H1 (cell line): ENCODE data around the gene AREG. TPM values are rescaled to one million over a fixed set of nuclear protein-coding genes. Genes with fewer than 3 reads are reported as not detected.

Source experiments
- CTCF ChIA-PET: fragments of 300-600 bp; sonication (Branson Sonifier 250); formaldehyde crosslinking; loops from one replicate; lab custom pipeline; 2021; ENCODE audit not compliant: partially characterized antibody; lab: Charles Lee
- POLR2A ChIA-PET: fragments of 300-600 bp; sonication (Branson Sonifier 250); formaldehyde crosslinking; loops from one replicate; lab custom pipeline; 2021; ENCODE audit warnings: inconsistent platforms; ENCODE audit not compliant: partially characterized antibody; lab: Charles Lee
- DNase-seq, 2 experiments: peaks; one replicate each; pipeline versions ENCODE4 v3.0.0 to v3.0.0-alpha.2; 2010 to 2022; ENCODE audit warnings: low spot score in 2 of 2, low read depth in 1 of 2, mixed read lengths in 1 of 2
- FAIRE-seq: peaks from 2 replicates; lab custom pipeline; 2011; peaks lifted over from hg19 to GRCh38; lab: Jason Lieb, UNC
- H2AFZ ChIP-seq: 2 replicates; pipeline ENCODE4 v1.8.1; 2012; ENCODE audit warnings: low read length, inconsistent platforms
- H2AK5ac ChIP-seq: 2 replicates; pipeline ENCODE4 v1.6.1; 2013; ENCODE audit warnings: low read depth, low read length
- H2BK120ac ChIP-seq: replicated peaks from 2 replicates; pipeline ENCODE3; 2013; ENCODE audit warnings: low read depth, low read length, inconsistent platforms
- H2BK12ac ChIP-seq: 2 replicates; pipeline ENCODE4 v1.6.1; 2013; ENCODE audit warnings: low read depth, low read length
- H2BK15ac ChIP-seq: 2 replicates; pipeline ENCODE4 v1.6.1; 2013; ENCODE audit warnings: low read length
- H2BK20ac ChIP-seq: 2 replicates; pipeline ENCODE4 v1.6.1; 2013; ENCODE audit warnings: low read length
- H2BK5ac ChIP-seq: 2 replicates; pipeline ENCODE4 v1.6.1; 2013; ENCODE audit warnings: low read depth, low read length
- H3K14ac ChIP-seq: 2 replicates; pipeline ENCODE4 v1.6.1; 2013; ENCODE audit warnings: inconsistent platforms; ENCODE audit not compliant: insufficient read length
- H3K18ac ChIP-seq: 2 replicates; pipeline ENCODE4 v1.6.1; 2013; ENCODE audit warnings: low read length; ENCODE audit errors: extremely low read depth
- H3K23ac ChIP-seq: 2 replicates; pipeline ENCODE4 v1.6.1; 2013; ENCODE audit warnings: inconsistent platforms; ENCODE audit not compliant: insufficient read length
- H3K23me2 ChIP-seq: 2 replicates; pipeline ENCODE4 v1.6.1; 2013; ENCODE audit warnings: low read depth, low read length
- H3K27ac ChIP-seq: 2 replicates; pipeline ENCODE4 v1.6.1; 2011; ENCODE audit warnings: low read depth, low read length, inconsistent platforms
- H3K27me3 ChIP-seq, 4 experiments: replicated peaks in 1 of 4; 1 replicate in 1 of 4; 2 replicates in 3 of 4; pipeline versions ENCODE4 v1.6.1 to v1.8.1; 2011 to 2013; ENCODE audit warnings: low read length in 3 of 4, mild to moderate bottlenecking in 3 of 4, inconsistent platforms in 2 of 4, mixed read lengths in 2 of 4, moderate library complexity in 1 of 4; ENCODE audit not compliant: control insufficient read depth in 3 of 4, insufficient read depth in 3 of 4; ENCODE audit errors: extremely low read depth in 1 of 4
- H3K36me3 ChIP-seq, 4 experiments: 2 replicates each; pipeline versions ENCODE4 v1.6.1 to v1.8.1; 2011 to 2013; ENCODE audit warnings: mild to moderate bottlenecking in 4 of 4, low read length in 3 of 4, moderate library complexity in 2 of 4, control low read depth in 1 of 4, inconsistent platforms in 1 of 4; ENCODE audit not compliant: insufficient read depth in 4 of 4, control insufficient read depth in 2 of 4
- H3K4ac ChIP-seq: replicated peaks from 2 replicates; pipeline ENCODE3; 2013; ENCODE audit warnings: low read length, low read depth, mixed read lengths, inconsistent platforms; ENCODE audit not compliant: insufficient read length
- H3K4me1 ChIP-seq, 4 experiments: replicated peaks in 1 of 4; 1 replicate in 1 of 4; 2 replicates in 3 of 4; pipeline versions ENCODE4 v1.6.1 to v1.8.1; 2011 to 2013; ENCODE audit warnings: low read length in 3 of 4, inconsistent platforms in 2 of 4, mixed read lengths in 1 of 4; ENCODE audit not compliant: insufficient read depth in 4 of 4, control insufficient read depth in 3 of 4
- H3K4me2 ChIP-seq, 2 experiments: 2 replicates each; pipeline versions ENCODE4 v1.6.1 to v1.8.1; 2011 to 2013; ENCODE audit warnings: low read depth in 2 of 2, low read length in 2 of 2, control low read depth in 1 of 2, inconsistent platforms in 1 of 2, mild to moderate bottlenecking in 1 of 2; ENCODE audit not compliant: insufficient read depth in 1 of 2
- H3K4me3 ChIP-seq, 4 experiments: fragments of 200-600, 300-600 bp in 1 of 4; sonication (generic), shearing (Covaris generic), sonication (Bioruptor Twin) in 1 of 4; 2 replicates each; pipeline versions ENCODE4 v1.5.1 to v1.8.1; 2011 to 2016; ENCODE audit warnings: low read length in 4 of 4, low read depth in 3 of 4, control low read depth in 2 of 4, inconsistent platforms in 2 of 4, mild to moderate bottlenecking in 2 of 4, mixed read lengths in 1 of 4, moderate library complexity in 1 of 4; ENCODE audit not compliant: insufficient read depth in 2 of 4; ENCODE audit errors: extremely low read depth in 1 of 4
- H3K56ac ChIP-seq: replicated peaks from 2 replicates; pipeline ENCODE3; 2013; ENCODE audit warnings: low read depth, mild to moderate bottlenecking, mixed read lengths, low read length, inconsistent platforms; ENCODE audit not compliant: insufficient read length
- H3K79me1 ChIP-seq: 2 replicates; pipeline ENCODE4 v1.6.1; 2013; ENCODE audit warnings: low read depth, low read length, control low read depth
- H3K79me2 ChIP-seq, 2 experiments: 2 replicates each; pipeline versions ENCODE4 v1.6.1 to v1.8.1; 2012 to 2013; ENCODE audit warnings: low read length in 2 of 2, mild to moderate bottlenecking in 2 of 2, inconsistent platforms in 1 of 2; ENCODE audit not compliant: insufficient read depth in 2 of 2, control insufficient read depth in 1 of 2
- H3K9ac ChIP-seq, 4 experiments: replicated peaks in 1 of 4; 1 replicate in 1 of 4; 2 replicates in 3 of 4; pipeline versions ENCODE4 v1.6.1 to v1.8.1; 2011 to 2013; ENCODE audit warnings: low read depth in 3 of 4, low read length in 3 of 4, control low read depth in 2 of 4, mild to moderate bottlenecking in 2 of 4, moderate library complexity in 2 of 4, inconsistent platforms in 1 of 4; ENCODE audit errors: extremely low read depth in 1 of 4
- H3K9me3 ChIP-seq, 2 experiments: 2 replicates each; pipeline versions ENCODE4 v1.6.1 to v1.8.1; 2012 to 2013; ENCODE audit warnings: mild to moderate bottlenecking in 2 of 2, moderate library complexity in 2 of 2, control low read depth in 1 of 2, inconsistent platforms in 1 of 2, low read depth in 1 of 2, low read length in 1 of 2, mixed read lengths in 1 of 2; ENCODE audit not compliant: insufficient read depth in 2 of 2
- H4K20me1 ChIP-seq, 2 experiments: replicated peaks in 1 of 2; 2 replicates each; pipeline versions ENCODE3 to v1.8.1; 2011 to 2013; ENCODE audit warnings: inconsistent platforms in 2 of 2, low read length in 2 of 2, mild to moderate bottlenecking in 1 of 2; ENCODE audit not compliant: insufficient read depth in 2 of 2, control insufficient read depth in 1 of 2
- H4K5ac ChIP-seq: 2 replicates; pipeline ENCODE4 v1.6.1; 2013; ENCODE audit warnings: low read length, low read depth, mixed read lengths, inconsistent platforms; ENCODE audit not compliant: insufficient read length
- H4K8ac ChIP-seq: 2 replicates; pipeline ENCODE4 v1.8.0; 2013; ENCODE audit warnings: mild to moderate bottlenecking, moderate library complexity, low read length, inconsistent platforms; ENCODE audit not compliant: insufficient read depth; ENCODE audit errors: extremely low read depth
- H4K91ac ChIP-seq: replicated peaks from 2 replicates; pipeline ENCODE3; 2013; ENCODE audit warnings: low read length, mixed read lengths, inconsistent platforms; ENCODE audit not compliant: insufficient read length
- GTF2F1 ChIP-seq: IDR thresholded peaks from 2 replicates; pipeline ENCODE4 v1.6.1; 2012; ENCODE audit warnings: low read depth, low read length, improper control_type of control experiment, borderline replicate concordance
- WGBS, 2 experiments: shearing (Covaris generic) in 1 of 2; methylation state at CpG; one replicate each; pipeline versions ENCODE4 v1.1.6 to v1.1.7; 2013 to 2015; ENCODE audit warnings: low lambda C conversion rate in 2 of 2, mixed read lengths in 2 of 2, inconsistent platforms in 1 of 2, low coverage in 1 of 2, missing lambda C conversion rate in 1 of 2; ENCODE audit not compliant: insufficient replicate concordance in 2 of 2, insufficient coverage in 1 of 2, insufficient read length in 1 of 2; ENCODE audit errors: extremely low coverage in 1 of 2, missing lambda C conversion rate in 1 of 2; 5-methylcytosine and 5-hydroxymethylcytosine counted together
- polyA plus RNA-seq, 7 experiments: library from polyadenylated mRNA; depleted of rRNA in 3 of 7; stranded (reverse) in 5 of 7; unstranded in 2 of 7; fragments of >200 nt in 5 of 7; fragments of 200-250 nt in 2 of 7; gene quantifications; 1 replicate in 5 of 7; 2 replicates in 1 of 7; 4 replicates in 1 of 7; pipeline versions ENCODE4 v1.2.1 to v1.2.3, GENCODE V29; 2011 to 2013; ENCODE audit warnings: missing spikeins in 2 of 7, mixed read lengths in 2 of 7
- total RNA-seq: library from RNA; stranded (reverse); fragmentation: NEBNext Ultra II Directional; extraction: Animal tissue kit (Norgen Biotek cat#: 25700); gene quantifications from 2 replicates; pipeline ENCODE4 v1.2.1, GENCODE V29; 2021
- TF ChIP-seq, protein P1 (sequence below): IDR thresholded peaks from 2 replicates; pipeline ENCODE4 v1.6.1; 2012; ENCODE audit warnings: inconsistent platforms
- TF ChIP-seq, protein P2 (sequence below), 3 experiments: IDR thresholded peaks; 1 replicate in 2 of 3; 2 replicates in 1 of 3; pipeline versions ENCODE4 v1.5.1 to v1.6.1; 2011; ENCODE audit warnings: low read length in 3 of 3, mild to moderate bottlenecking in 3 of 3, inconsistent platforms in 2 of 3, low read depth in 1 of 3, moderate library complexity in 1 of 3; ENCODE audit not compliant: insufficient read depth in 1 of 3; ENCODE audit errors: control extremely low read depth in 1 of 3

Gene AREG
- total and polyA plus RNA-seq, 2 of the 8 experiments (the other 6 are each of a cell fraction or from before 2014, with no cell fraction given), result not detected

DNA sequence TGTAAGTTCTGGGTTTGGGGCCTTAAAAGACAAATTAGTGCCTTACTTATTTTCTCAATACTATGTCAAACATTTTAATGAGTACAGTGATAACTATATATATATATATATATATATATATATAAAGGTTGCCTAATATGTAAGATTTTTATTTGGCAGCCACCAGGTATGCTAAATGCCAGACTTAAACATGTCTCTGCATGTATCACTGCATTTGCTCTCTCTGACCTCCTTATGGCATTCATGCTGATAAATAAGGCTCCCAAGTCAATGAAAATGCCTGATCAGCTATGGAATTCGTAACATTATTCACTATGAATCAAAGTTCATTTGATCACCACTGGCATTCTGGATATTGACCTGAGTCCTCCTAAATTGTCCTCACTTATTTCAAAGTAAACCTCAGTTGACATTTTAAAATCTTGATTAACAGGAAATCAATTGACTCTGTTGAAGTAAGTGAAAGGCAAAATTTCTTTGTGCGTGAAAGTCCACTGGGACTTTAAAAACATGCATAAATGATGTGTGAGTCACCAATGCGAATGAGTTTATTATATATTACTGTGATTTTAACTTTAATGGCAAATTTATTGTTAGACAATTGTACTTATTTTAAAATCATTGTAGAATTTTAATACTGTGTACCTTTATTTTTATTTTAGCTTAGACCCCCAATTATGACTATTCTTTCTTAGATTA, 29.2 kb upstream of the AREG start:
- Histone ChIP-seq H3K27ac (no peak overlapping the region), H4K5ac (no peak overlapping the region), H4K91ac (no peak overlapping the region), H3K79me2 (no peaks in the 10 kb centered on the region), H2BK12ac (no peak overlapping the region), H2AK5ac (no peak overlapping the region), H3K14ac (no peak overlapping the region), H3K4me3 (no peak overlapping the region), H3K9me3 (no peaks in the 10 kb centered on the region; a peak in 1 of 4 replicates), H3K27me3 (no peaks in the 10 kb centered on the region), H3K23ac (no peak overlapping the region), H3K56ac (no peak overlapping the region), H2BK15ac (no peak overlapping the region), H3K23me2 (no peaks in the 10 kb centered on the region; the same call in 1 of the 2 replicates), H3K4me2 (no peak overlapping the region), H4K20me1 (no peaks in the 10 kb centered on the region), H3K79me1 (no peaks in the 10 kb centered on the region), H3K4ac (no peak overlapping the region), H2BK120ac (no peak overlapping the region), H3K18ac (no peak overlapping the region), H3K4me1 (0 out of 7 replicates have a peak, but pooled peaks cover 0 to 3% (median 0%) of the 10 kb centered on the region in 4 experiments), H2BK5ac (no peak overlapping the region), H3K36me3 (no peaks in the 10 kb centered on the region), H4K8ac (no peak overlapping the region), H3K9ac (no peak overlapping the region), H2BK20ac (no peak overlapping the region), H2AFZ (no peak overlapping the region)
- 96% methylated on average over 3 of the region's 3 CpGs; no CpG with 5 or more reads in 1 of the 2 experiments for WGBS, 2 experiments
- ChIA-PET CTCF (no interaction called here), POLR2A (no interaction called here)
- no peak for DNase-seq
- no peak for FAIRE-seq
- TF ChIP-seq GTF2F1, result no peak
- TF ChIP-seq, protein P1, sequence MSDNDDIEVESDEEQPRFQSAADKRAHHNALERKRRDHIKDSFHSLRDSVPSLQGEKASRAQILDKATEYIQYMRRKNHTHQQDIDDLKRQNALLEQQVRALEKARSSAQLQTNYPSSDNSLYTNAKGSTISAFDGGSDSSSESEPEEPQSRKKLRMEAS, result no peak
- TF ChIP-seq, protein P2, sequence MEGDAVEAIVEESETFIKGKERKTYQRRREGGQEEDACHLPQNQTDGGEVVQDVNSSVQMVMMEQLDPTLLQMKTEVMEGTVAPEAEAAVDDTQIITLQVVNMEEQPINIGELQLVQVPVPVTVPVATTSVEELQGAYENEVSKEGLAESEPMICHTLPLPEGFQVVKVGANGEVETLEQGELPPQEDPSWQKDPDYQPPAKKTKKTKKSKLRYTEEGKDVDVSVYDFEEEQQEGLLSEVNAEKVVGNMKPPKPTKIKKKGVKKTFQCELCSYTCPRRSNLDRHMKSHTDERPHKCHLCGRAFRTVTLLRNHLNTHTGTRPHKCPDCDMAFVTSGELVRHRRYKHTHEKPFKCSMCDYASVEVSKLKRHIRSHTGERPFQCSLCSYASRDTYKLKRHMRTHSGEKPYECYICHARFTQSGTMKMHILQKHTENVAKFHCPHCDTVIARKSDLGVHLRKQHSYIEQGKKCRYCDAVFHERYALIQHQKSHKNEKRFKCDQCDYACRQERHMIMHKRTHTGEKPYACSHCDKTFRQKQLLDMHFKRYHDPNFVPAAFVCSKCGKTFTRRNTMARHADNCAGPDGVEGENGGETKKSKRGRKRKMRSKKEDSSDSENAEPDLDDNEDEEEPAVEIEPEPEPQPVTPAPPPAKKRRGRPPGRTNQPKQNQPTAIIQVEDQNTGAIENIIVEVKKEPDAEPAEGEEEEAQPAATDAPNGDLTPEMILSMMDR (IDR thresholded peaks at IDR 0.05; ENCODE audit: control extremely low read depth in 1 of 3, insufficient read depth in 1 of 3, low read depth in 1 of 3, low read length in 3 of 3), result no peak
